GM19452 (cell line): ENCODE results near the gene C2orf92.
A peak's percentile ranks its signal among the peaks of the same experiment; 100 is the strongest.

Experiments
- ATAC-seq: cut with Tn5 transposase; IDR thresholded peaks from one replicate; pipeline ENCODE4 v1.9.1; 2021; ENCODE audit not compliant: unreplicated experiment

The C2orf92 gene

DNA sequence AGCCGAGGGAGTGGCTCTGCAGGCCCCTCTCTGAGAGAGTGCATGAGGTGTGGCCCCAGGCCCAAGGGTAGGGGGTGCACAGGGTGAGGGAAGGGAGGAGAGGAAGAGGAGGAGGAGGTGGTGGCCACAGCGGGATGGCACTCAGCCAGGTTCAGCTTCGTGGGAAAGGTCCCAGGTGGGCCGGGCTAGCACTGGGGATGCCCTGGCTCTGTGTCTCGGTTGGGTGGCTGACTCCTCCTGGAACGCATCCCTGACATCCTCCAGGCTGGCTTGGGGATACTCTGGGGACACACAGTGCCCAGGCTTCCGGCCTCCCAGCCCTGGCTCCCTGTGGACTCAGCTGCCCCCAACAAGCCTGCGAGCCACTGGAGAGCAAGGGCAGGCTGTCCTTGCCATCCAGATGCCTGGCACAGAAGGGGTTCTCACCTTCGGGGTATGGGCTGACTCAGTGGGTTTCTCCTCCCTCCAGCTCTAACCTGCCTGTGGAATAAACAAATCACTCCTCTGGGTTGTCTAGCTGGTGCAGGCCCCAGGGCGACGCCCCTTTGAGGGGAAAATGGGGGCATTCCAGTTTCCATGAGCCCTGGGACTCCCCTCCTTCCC lies 43.3 kb downstream of the C2orf92 start:
- ATAC-seq, result no peak

DNA sequence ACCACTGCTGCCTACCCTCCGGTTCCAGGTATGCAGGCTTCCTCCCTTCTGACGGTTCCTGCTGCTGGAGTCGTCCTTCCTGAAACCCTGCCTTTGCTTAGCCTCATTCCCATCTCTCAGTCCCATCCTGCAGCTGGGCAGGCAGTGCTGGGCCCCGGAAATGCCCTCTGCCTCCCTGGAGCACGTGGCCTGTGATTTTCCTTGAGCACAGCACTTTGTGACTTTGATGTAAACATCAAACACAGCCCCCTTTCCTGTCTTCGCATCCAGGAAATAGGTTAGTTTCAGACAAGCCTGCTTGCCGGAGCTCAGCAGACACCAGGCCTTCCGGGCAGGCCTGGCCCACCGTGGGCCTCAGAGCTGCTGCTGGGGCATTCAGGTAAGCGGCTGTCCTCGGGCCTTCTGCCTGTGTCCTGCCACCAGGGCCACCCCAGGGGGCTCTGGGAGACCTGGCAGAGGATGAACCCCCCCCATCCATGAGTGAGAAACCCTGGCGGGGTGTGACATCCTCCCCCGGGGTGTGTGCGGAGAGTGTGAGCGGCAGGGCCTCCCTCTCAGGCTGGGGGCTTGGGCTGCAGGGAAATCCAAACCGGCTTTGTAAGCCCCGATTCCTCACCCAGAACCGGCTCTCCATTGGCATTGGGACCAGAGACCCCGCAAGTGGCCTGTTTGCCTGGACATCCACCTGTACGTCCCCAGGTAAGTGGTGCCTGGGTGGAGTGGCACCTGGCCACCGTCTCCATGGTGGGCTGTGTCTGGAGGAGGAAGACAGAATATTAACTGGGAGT lies 44.0 kb downstream of the C2orf92 start, which contains the start of gene ZAP70:
TSS of gene ZAP70 (plus strand) at position 281 of the 788 bp plus-strand sequence. CDS start 10,461 bp downstream, outside the sequence.
- ATAC-seq, result no peak

DNA sequence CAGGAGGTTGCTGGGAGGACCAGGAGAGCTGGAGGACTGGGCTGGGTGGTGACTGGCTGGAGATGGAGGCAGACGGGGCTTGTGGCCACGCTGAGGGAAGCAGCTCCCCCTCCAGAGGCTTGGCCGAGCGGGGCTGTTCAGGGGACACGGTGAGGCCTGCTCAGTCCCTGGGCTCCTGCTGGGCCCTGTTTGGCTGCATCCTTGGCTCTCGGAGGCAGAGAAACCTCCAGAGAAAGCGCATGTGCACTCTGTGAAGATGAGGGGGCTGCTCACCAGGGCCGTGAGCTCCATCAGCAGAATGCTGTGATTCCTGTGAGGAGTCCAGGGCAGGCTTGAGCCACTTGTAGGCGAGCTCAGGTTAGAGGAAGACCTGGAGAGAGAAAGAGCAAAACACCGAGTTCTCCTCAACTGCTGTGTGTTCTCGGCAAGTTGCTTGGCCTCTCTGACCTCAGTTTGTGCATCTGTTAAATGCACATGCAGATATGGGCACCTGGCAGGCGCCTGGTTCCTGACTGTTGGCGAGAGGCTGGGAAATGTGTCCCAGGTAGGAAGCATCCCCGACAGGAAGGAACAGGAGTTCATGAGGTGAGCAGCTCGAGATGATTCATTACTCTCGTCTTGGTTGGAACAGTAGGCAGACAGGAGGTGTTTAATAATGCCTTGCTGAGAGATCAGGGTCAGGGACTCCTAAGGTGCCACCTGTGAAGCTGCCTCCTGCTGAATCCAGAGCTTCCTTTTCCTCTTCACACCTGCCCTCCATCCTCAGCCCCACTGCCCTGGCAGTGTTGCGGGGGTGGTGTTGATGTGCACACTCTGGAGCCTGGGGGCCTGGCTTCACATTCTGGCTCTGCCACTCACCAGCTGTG lies 44.8 kb downstream of the C2orf92 start:
- ATAC-seq, result no peak

DNA sequence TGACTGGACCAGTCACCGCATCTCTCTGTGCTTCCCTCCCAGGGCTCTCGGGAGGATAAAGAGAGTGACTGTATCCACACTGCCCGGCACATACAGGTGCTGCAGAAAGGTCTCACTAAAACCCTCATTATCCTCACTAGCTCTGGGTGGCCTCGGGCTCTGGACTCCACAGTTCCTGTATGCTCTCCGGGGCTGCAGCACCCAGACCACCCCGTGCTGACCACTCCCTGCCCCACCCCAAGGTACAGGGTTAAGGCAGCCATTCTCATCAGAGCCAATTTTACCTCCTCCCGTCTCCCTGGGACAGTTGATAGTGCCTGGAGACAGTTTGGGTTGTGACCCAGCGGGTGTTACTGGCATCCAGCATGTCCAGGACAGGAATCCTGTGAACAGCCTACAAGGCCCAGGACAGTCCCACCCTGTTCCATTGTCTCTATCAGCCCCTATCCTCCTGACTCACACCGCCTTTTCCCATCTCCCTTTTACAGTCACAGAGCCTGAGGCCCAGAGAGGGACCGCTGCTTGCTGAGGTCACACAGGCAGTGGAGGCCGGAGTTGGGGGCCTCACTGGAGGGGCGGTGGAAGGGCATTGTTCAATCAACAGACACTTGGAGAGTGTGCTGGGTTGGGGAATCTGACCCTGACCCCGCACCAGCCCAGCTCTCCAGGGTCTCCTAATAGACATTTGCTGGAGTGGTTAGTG lies 45.6 kb downstream of the C2orf92 start:
- no peak for ATAC-seq

DNA sequence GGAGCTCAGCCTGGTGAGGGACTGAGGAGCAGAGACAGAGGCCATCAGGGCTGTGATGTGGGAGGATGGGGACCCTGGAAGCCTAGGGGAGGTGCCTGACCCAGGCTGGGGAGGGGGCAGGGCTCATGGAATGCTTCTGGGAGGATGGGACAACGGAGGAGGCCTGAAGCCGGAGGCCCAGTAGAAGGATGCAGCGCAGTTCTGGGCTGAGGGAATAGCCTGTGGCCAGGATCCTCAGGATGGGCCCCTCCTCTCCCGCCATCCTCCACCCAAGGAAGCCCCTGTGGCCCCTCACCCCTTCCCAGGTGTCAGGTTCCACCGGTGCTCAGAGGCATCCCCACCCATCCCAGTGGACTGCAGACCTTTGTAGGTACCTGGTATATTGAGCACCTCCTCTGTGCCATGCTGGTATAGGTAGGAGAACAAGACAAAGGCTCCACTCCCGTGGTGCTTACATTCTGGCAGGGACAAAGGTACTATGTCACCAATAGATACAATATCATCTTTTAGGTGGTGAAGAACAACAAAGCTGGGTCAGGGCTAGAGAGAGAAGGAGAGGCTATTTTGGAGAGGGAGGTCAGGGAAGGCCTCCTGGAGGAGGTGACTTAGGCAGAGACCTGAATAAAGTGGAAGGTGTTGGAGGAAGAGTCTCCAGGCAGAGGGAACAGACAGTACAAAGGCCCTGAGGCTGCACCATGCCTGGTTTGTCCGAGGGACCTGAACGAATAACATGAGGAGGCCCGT lies 46.6 kb downstream of the C2orf92 start:
- ATAC-seq, result no peak

DNA sequence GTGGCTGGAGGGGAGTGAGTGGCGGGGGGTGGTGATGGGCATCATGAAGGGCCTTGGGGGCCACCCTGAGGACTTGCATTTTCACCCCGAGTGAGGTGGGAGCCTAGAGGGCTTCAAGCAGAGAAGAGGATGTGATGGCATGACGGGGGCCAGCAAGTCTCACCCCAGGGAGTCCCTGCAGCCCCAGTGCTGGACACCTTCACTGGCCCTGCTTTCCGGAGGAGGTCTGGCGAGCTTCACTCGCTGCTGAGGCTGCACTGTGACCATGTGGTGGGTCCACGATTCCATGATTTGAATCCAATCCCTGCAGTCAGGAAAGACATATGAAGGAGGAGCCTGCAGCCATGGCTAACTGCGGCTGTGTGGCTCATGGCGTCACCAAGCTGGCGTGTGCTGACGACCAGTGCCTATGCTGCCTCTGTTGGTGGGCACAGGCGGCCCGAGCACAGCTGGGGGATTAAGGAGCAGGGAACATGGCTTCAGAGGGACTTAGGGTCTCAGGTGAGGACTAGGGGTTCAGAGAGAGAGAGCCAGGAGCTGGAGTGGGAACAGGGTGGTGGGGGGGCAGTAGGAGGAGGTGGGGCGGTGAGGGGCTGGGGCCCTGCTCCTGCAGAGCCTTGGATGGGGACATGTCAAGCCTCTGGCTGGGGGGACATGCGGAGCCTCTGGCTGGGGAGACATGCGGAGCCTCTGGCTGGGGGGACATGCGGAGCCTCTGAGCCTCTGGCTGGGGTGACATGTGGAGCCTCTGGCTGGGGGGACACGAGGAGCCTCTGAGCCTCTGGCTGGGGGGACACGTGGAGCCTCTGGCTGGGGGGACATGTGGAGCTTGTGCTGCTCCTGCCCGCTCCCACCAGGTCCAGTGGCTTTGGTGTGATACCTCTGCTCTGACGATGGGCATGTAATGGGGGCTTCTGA lies 47.4 kb downstream of the C2orf92 start:
- ATAC-seq, result no peak

DNA sequence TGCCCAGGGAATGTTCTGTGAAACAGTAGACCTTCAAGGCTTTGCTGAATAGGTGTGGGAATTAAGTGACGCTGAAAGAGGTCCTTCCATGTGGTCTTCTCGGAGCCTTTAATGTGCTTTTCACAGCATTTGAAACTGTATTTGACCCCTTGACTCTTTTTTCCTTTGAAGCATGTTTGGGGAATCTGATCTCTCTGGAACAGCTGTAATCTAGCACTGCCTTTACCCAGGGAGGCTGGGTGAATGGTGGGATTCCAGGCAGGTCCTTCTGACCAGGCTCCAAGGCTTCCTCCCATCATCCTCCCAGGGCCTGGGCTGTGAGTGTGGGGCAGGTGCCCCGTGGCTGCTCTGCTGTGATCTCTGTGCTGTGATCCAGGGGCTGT lies 48.1 kb downstream of the C2orf92 start:
- ATAC-seq, result no peak

DNA sequence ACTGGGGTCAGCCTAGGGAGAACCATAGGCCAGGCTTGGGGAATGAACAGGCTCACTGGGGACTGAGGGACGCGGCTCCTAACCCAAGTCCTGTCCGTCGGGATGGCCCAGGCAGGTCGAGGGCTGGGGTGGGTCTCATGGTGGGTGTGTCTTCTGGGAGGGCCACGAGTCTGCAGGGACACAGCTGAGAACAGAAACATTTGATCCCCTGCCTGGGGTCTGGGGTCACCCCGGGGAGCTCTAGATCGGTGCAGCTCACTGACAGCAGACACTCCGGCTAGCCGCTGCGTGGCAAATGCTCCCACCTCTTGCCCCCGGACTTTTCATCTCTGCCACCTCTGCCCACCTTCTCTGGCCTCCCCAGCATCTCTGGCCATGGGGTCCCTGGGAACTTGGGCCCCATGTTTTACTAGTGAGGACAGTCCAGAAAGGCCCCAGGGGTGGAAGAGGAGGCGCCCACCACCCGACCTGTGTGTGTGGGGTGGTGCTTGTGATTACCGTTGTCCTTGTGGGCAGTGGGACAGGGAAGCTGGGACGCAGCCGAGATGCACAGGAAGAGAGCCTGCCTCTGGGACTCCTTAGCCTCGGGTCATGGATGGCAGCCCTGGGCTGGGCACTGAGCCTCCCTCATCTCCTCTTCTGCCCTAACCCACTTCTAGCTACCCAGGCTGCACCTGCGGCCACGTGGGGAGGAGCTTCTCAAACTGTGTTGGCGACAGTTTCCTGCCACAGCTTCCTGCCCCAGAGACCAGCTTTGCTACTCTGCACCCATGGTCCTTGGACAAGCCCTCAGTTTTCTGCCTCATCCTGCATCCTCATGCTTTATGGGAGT lies 48.8 kb downstream of the C2orf92 start:
- ATAC-seq, result peak; percentile 82

DNA sequence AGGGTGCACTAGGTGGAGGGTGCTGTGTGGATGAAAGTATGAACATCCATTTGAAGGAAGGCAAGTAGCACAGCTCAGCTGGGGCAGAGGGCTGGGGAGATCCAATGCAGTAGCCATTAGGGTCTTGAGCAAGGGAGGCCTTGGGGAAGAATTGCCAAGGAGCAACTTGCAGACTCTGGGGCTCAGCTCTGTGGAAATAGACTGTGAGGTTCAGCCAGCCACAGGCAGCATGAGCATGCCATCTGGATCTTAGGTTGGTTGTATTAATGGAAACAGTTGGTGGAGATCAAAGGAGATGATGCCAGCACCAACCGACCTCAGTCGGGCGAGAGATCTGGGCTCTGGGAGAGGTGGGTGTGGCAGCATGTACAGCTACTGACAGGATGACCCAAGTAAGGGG lies 49.4 kb downstream of the C2orf92 start:
- no peak for ATAC-seq

DNA sequence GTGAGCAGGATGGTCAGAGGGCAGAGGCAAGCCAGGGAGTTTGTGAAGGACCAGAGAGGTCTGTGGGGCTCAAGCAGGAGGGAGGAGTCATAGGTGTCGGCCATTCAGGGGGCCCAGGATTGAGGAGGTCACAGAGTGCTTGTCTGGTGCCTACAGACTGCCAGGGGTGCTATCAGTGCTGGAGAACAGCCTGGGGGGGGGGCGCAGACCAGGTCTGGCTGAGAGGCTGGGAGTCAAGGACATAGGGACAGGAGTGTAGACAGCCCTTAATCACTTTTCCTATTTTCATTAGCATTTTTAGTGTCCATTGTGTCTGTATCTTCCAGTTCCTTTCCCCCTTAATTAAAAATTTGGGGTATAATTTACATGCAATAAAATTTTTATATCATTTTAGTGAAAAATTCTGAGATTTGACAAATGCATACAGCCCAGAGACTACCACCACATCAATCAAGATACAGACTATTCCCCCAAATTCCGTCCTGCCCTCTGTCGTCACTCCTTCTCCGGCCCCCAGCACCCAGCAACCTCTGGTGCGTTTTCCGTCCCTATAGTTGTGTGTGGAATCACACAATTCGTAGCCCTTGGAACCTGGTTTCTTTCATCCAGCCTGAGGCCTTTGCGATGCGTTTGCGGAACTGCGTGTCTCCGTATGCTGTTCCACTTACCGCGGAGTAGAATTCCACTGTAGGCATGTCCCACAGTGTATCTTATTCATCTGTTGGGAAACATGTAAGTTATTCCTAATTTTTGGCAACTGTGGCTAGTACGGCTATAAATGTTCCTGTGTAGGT lies 50.0 kb downstream of the C2orf92 start:
- ATAC-seq, result no peak

DNA sequence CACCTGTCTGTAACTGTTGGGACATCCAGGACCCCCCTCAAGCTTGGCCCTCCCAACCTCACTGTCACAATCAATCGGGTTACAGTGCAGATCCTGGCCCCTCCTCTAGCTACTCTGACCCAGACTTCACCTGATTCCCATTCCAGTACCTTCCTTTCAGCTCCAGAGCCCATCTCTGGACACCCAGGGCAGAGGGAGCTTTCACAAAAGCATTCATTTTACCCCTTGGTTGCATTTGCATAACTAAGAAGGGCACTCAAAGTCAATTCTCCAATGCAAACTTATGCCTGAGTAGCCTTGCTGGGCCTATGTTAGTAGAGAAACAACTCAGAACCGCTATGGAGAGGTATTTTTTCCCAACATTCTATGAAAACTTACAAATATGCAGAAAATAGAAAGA lies 51.2 kb downstream of the C2orf92 start:
- no peak for ATAC-seq

DNA sequence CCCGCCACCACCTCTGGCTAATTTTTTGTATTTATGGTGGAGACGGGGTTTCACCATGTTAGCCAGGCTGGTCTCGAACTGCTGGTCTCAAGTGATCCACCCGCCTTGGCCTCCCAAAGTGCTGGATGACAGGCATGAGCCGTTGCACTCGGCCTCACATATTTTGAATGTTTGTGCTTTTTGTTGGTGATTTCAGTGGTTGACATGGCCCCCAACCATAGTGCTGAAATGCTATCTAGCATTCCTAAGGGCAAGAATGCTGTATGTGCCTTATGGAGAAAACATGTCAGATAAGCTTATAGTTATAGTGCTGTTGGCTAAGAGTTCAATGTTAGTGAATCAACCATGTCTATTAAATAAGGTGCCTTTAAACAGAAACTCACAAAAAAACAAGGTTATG lies 52.7 kb downstream of the C2orf92 start:
- no peak for ATAC-seq

DNA sequence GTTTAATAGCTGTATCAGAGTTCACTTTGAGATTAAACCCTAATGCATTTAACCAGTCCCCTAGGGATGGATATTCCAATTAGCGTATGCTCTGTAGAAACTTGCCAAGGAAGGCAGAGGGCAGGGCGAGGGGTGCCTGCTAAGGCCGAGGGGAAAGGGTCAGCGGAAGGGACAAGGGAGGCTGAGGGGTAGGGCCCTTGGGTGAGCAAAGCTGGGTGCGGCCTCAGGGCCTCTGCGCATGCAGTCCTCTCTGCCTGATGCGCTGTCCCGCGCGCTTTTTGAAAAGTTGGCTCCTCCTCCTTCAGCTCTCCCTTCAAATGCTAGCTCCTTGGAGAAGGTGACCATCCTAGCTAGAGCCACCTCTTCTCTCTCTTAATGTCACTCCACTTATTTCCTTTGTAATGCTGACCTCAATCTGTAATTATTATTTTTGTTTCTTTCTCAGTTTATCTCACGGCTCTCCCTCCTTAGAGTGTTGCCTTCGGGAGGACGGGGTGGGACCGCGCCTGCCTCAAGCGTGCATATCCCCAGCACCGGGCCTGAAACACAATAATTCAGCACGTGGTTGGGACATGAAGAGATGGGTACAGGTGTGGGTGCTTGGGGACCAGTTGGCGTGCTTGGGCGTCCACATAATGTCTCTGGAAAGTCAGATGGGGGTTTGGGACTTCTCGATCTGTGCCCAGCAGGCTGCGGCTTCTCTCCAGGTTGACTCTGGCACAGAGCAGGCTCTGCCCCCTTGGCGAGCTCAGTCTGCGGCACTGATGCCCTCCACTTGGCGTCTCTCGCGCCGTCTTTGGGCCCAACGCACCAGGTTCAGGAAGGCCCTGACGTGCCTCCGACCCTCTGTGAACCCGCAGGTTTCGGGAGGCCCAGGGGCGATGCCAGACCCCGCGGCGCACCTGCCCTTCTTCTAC lies 53.9 kb downstream of the C2orf92 start:
- no peak for ATAC-seq

DNA sequence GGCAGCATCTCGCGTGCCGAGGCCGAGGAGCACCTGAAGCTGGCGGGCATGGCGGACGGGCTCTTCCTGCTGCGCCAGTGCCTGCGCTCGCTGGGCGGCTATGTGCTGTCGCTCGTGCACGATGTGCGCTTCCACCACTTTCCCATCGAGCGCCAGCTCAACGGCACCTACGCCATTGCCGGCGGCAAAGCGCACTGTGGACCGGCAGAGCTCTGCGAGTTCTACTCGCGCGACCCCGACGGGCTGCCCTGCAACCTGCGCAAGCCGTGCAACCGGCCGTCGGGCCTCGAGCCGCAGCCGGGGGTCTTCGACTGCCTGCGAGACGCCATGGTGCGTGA lies 54.5 kb downstream of the C2orf92 start:
- ATAC-seq, result no peak

DNA sequence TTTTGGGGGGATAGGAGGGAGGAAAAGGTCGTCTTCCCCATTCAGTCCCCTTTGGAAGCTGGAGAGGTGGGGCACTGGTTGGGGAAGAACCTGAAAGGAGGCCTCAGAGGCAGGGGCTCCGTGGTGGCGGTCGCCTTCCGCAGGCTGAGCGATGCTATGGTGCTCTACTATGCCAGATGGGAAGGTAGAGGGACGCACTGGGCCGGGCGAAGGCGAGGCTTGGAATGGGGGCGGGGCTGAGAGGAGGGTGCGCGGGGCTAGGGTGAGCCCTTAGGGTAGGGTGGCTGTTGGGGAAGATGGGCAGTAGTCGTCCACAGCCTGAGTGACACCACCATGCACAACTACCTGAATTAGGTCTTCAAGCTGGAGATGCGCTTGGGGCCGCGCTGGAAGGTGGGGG lies 55.0 kb downstream of the C2orf92 start:
- no peak for ATAC-seq

DNA sequence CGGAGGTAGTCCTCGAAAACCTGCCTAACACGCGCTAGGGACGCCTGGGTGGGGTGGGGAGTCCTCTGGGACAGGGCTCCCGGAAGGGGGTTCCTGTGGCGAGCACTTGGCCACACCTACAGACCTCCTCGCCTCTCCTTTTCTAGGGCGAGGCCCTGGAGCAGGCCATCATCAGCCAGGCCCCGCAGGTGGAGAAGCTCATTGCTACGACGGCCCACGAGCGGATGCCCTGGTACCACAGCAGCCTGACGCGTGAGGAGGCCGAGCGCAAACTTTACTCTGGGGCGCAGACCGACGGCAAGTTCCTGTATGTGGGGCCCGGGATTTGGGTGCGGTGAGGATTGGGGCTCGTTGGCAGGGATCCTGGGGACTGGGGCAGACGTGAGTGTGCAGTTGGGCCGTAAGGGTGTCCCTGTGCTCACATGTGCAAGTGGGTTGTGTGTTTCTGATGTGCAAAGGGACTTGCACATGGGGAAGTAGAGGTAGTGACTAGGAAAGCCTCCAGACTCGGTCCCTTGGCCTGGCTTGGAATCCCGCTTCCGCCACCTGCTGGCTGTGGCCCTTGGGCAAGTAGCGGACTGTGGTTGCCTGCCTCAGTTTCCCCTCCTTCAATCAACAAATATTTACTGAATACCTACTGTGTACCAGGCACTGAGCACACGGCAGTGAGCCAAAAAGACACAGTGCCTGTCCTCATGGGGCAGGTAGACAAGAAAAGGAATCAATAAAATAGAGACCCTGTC lies 55.6 kb downstream of the C2orf92 start:
- ATAC-seq, result no peak
